GM13977 (cell line): ENCODE results near the gene ARL6IP5.

ENCODE experiments used
- DNase-seq: peaks from one replicate; pipeline ENCODE4 v3.0.0; 2012; ENCODE audit warnings: low spot score
- in situ Hi-C: fragments of 300-500 bp; cut with MboI; formaldehyde crosslinking; loops from one replicate; pipeline ENCODE4 v1.12.0; 2022; ENCODE audit warnings: low sequenced_read_pairs, low pct_unique_long_range_greater_than_20kb, mixed read lengths, inconsistent platforms; ENCODE audit not compliant: unreplicated experiment
- TF ChIP-seq, protein P1 (sequence below): IDR thresholded peaks from 2 replicates; pipeline ENCODE4 v1.5.1; 2012; ENCODE audit warnings: mild to moderate bottlenecking, control low read depth; ENCODE audit not compliant: insufficient read depth; ENCODE audit errors: extremely low read depth, missing control alignments

Gene ARL6IP5

GRCh38 chr3:69085168-69085832 lies 563 bp downstream of the ARL6IP5 start:
- TF ChIP-seq, protein P1, sequence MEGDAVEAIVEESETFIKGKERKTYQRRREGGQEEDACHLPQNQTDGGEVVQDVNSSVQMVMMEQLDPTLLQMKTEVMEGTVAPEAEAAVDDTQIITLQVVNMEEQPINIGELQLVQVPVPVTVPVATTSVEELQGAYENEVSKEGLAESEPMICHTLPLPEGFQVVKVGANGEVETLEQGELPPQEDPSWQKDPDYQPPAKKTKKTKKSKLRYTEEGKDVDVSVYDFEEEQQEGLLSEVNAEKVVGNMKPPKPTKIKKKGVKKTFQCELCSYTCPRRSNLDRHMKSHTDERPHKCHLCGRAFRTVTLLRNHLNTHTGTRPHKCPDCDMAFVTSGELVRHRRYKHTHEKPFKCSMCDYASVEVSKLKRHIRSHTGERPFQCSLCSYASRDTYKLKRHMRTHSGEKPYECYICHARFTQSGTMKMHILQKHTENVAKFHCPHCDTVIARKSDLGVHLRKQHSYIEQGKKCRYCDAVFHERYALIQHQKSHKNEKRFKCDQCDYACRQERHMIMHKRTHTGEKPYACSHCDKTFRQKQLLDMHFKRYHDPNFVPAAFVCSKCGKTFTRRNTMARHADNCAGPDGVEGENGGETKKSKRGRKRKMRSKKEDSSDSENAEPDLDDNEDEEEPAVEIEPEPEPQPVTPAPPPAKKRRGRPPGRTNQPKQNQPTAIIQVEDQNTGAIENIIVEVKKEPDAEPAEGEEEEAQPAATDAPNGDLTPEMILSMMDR, result no peak
- DNase-seq, result no peak
- in situ Hi-C loops, result no loop called here

GRCh38 chr3:69085833-69086722 lies 1.3 kb downstream of the ARL6IP5 start:
- TF ChIP-seq, protein P1, result no peak
- DNase-seq, result no peak
- in situ Hi-C loops, result no loop called here

DNA sequence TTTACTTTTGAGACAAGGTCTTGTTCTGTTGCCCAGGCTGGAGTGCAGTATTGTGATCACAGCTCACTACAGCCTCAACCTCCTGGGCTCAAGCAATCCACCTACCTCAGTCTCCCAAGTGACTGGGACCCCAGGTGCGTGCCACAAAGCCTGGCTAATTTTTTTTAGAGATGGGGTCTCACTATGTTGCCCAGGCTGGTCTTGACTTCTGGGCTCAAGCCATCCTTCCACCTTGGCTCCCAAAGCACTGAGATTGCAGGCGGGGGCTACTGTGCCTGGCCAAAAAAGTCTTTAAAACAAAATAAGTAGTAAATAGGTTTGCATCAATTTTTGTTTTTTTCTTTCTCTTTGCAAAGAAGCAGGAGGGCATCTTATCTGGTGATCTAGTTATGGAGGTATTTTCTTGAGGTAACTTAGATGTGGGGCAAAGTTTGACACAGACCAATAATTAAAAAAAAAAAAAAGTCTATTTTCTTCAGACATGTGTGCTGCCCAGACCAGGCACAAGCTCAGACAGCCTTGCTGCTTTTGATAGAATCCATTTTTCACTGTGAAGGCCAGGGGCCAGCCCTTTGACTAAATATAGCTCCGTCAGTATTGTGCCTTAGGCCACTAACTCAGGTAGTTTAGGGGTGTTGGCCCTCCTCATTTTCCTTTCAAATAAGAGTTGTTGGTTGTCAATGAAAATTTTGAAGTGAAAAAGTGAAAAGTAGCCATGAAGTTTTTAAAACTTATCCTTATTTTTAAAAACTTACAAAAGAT lies 2.5 kb downstream of the ARL6IP5 start:
- in situ Hi-C loops, result no loop called here
- DNase-seq, result no peak
- TF ChIP-seq, protein P1, result no peak

DNA sequence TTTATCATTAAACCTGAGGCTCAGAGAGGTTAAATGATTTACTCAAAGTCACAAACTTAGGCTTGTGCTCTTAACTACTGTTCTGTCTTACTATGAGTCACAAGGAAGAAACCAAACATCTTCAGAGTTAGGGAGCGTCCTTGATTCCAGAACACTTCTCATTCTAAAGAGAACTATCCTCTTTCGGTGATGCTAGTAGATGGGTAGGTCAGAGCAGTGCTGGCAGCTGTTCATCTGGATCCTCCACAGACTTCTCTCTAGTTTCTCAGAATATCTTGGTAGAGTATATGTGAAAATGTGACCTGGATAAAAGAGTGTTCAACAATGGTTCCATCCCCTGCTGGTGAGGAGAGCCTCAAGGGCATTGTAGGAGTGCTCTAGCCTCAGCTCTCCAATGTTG lies 3.3 kb downstream of the ARL6IP5 start:
- DNase-seq, result no peak
- in situ Hi-C loops, result no loop called here
- TF ChIP-seq, protein P1, result no peak

- TF ChIP-seq, protein P1, result no peak
- DNase-seq, result no peak
- in situ Hi-C loops, result no loop called here
Observed at GRCh38 chr3:69090021-69090420, 5.3 kb downstream of the ARL6IP5 start.

DNA sequence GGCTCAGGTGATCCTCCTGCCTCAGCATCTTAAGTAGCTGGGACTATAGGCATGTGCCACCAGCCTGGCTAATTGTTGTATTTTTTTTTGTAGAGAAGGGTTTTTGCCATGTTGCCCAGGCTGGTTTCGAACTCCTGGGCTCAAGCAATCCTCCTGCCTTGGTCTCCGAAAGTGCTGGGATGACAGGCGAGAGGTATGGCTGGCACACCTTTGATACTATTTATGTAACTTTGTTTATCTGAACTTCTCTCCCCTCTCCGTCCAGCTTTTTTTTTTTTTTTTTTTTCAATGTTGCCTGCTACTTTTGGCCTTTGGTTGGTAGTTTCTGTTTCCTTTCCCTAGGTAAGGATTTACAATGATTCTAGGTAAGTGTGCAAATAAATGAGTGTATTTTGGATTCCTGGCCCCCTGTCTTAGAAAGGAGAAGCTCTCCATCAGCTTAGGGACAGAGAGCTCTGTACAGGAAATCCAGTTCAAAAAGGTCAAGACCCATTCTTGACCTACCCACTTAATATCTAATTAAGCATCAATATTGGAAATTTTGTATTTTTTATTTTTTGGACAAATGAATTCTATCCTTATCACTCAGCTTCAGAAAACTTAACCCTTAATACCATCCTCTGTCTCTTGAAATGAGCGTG lies 6.8 kb downstream of the ARL6IP5 start:
- no peak for DNase-seq
- TF ChIP-seq, protein P1, result no peak
- in situ Hi-C loops, result no loop called here
